GM21381 (cell line): Measurements from ENCODE around the gene PTGES.
"Not testable (repeated sequence)": the region's sequence is repeated elsewhere in the genome, so short reads cannot be mapped to it uniquely, and the experiment has no call there.

Experiments
- ATAC-seq: cut with Tn5 transposase; IDR thresholded peaks from one replicate; pipeline ENCODE4 v1.9.1; 2021; ENCODE audit warnings: mild to moderate bottlenecking, moderate library complexity; ENCODE audit not compliant: unreplicated experiment

Gene PTGES, protein sequence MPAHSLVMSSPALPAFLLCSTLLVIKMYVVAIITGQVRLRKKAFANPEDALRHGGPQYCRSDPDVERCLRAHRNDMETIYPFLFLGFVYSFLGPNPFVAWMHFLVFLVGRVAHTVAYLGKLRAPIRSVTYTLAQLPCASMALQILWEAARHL

DNA sequence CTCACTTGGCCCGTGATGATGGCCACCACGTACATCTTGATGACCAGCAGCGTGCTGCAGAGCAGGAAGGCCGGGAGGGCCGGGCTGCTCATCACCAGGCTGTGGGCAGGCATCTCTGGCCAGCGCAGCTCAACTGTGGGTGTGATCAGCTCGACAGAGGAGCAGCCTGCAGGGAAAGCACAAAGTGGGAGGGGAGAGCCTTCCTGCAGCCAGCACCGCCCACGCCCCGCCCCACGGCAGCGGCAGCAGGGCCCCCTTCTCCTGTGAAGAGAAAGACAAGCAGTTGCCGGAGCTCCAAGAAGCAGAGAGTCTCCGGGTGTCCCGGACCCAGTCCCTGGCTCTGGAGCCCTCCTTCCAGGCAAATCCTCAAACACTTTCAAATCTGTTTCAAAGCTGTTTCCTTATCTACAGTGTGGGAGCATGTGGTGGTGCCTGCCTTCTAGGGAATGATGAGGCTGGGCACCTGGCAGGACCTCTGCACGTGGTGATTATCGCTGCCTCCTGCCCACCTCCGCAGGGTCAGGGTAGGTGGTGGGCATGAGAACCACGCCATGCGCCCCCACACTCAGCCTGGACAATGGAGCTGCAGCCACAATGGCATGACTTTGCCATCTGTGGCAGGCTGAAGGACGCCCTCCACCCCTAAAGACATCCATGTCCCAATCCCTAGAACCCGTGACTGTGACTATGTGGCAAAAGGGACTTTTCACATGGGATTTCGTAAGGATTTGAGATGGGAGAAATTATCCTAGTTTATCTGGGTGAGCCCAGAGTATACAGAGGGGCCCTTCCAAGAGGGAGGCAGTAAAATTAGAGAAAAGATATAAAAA is at the start of gene PTGES:
PTGES (minus strand) TSS at position 143 of the 830 bp plus-strand sequence; CDS start at position 113, 30 bp downstream.
- ATAC-seq, result no peak

DNA sequence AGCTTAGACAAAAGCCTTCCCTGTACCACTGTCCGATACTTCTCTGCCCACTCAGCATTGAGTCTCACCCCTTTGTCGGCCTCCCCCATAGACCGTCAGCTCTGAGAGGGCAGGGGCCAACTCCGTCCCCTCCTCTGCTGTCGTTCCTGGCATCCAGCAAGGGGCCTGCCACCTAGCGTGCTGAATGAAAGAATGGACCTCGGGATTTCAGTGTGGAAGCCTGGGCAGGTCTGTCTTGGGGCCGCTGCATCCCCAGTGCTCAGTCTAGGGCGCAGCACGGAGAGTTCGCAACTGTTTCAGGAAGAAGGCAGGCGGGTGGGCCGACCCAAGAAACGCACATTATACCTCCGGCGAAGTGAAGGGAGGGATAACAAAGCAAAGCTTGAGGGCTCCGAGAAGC is 48.7 kb upstream of the PTGES start:
- ATAC-seq, result no peak

DNA sequence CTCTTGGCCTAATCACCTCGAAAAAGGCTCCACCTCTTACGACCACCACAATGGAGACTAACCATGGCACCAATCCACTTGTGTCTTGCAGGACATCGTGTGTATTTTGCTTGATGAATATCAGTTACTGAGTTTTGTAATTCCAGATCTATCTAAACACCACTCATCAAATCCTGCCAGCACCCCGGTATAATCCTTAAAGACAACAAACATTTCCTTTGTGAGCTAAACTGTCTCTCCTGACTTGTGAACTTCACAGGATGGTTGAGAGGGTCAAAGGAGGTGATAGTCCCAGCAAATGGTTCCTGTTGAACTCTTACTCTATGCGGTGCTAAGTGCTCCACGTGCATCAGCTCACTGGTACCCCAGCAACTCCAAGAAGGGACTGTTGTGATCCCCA is 46.1 kb upstream of the PTGES start:
- no peak for ATAC-seq

GRCh38 chr9:129796029-129796428 is 43.2 kb upstream of the PTGES start:
- ATAC-seq, result not testable (repeated sequence)

DNA sequence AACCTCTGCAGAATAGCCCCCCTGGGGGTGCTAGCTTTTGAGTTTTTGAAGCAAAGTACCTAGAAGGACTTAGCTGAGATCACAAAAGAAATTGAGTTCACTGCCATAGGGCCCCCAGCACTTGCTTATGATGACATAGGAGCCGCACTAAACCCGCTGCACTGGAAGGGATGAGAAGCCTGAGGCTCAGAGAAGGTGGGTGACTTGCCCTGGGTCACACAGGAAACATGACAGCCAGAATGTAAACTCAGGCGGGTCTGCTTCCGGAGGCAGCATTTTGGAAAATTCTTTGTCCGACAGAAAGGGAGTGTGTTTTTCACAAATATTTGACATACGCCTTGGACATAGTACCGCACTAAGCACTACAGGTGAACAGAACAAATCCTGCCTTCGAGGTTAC is 41.7 kb upstream of the PTGES start:
- no peak for ATAC-seq

GRCh38 chr9:129786481-129786880 is 33.6 kb upstream of the PTGES start:
- ATAC-seq, result no peak

DNA sequence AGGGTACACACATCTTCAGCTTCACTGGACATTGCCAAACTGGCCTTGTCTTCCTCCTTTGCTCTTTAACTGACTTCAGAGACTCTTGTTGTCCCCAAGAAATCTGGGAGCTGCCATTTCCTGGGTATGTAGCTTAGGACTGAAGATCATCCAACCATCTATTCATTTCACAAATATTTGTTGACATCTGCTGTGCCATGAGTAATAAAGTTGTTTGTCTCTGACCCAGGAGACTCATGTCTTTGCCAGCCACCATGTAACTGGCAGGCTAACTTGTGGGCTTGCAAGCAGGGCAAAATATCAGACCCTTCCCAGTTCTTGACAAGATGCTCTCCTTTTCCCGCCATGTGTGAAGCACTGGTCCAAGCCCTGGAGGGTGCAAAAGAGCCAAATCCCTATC is 33.0 kb upstream of the PTGES start:
- ATAC-seq, result no peak

GRCh38 chr9:129784970-129785369 is 32.1 kb upstream of the PTGES start:
- not testable (repeated sequence) for ATAC-seq

- ATAC-seq, result no peak
Measured at GRCh38 chr9:129783516-129784361, 30.9 kb upstream of the PTGES start.

DNA sequence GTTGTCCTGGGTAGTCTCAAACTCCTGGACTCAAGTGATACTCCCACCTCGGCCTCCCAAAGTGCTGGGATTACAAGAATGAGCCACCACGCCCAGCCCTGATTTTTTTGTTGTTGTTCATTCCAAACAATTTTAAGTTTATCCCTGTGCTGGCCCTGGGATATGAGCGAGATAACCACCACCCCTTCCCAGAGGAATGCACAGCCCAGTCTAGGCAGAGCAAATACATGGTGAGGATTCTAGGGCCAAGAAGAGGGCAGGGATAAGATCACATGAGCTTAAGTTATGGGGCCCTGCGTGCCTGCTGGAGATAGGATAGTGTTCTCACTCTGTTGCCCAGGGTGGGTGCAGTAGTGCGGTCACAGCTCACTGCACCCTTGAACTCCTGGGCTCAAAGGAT is 29.1 kb upstream of the PTGES start:
- ATAC-seq, result no peak

- ATAC-seq, result no peak
Measured at GRCh38 chr9:129781131-129781530, 28.3 kb upstream of the PTGES start.

GRCh38 chr9:129779560-129780190 is 26.8 kb upstream of the PTGES start:
- ATAC-seq, result no peak

DNA sequence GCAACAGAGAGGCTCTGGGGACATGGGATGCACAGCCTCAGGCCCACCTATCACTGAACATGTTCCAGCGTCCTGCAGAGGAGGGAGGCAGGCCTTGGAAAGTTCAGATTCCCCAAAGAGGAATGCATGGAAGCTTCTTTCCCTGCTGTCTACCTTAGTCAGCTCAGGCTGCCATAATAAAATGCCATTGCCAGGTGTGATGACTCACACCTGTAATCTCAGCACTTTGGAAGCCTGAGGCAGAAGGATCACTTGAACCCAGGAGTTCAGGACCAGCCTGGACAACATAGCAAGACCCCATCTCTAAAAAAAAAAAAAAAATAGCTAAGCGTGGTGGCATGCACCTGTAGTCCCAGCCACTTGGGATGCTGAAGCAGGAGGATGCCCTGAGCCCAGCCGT is 25.6 kb upstream of the PTGES start:
- ATAC-seq, result no peak

GRCh38 chr9:129777769-129778130 is 24.9 kb upstream of the PTGES start:
- no peak for ATAC-seq

DNA sequence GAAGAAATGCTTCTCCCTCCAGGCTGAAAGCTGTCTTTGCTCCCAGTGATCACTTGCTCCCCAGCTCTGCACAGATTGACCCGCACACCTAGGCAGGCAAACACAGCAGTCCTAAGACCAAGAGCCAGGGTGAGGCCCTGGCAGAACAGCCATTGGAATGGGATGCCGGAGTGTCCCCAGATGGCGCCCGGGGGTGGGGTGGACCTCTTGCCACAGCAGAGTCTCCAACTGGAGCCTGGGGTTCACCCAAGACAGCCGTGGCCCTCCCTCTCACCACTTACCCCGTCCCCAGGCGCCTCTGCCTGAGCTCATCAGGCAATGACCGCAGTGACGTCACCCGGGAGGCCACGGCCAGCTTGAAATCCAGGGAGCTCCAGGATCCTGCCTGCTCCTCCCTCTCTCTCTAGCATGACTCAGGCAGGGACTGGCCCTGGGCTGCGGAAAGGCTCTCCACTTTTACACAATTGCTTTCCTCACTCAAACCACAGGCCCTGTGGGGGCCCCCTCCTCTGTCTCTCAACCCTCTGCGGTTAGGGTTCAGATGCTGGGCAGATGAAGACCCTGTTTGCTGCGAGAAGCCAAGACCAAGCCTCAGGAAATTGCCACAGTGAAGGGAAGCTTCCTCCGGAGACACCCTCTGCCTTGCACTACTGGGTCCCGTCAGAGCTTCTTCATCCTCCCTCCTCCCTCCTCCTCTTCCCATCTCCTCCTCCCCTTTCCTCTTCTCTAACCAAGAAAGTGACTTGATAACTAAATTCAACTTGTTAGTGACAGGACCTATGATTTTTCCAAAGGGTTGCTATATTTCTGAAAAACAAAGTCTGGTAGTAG is 24.3 kb upstream of the PTGES start:
- no peak for ATAC-seq

DNA sequence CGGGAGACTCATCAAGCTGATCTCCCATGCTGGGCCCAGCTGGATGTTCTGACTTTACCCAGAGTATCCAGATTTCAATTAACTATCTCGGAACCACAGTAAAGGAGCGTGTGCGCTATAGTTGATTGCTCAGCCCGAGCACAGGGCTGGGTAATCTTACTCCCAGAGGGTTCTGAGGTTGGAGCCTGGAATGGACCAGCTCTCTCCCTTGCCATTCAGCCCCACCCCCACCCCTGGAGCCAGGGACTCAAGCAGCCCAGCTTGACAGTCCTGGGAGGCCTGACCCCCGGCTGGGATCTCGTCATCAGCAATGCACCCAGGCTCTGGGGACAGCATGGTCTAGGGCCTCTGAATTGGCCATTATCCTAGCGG is 23.7 kb upstream of the PTGES start:
- no peak for ATAC-seq

DNA sequence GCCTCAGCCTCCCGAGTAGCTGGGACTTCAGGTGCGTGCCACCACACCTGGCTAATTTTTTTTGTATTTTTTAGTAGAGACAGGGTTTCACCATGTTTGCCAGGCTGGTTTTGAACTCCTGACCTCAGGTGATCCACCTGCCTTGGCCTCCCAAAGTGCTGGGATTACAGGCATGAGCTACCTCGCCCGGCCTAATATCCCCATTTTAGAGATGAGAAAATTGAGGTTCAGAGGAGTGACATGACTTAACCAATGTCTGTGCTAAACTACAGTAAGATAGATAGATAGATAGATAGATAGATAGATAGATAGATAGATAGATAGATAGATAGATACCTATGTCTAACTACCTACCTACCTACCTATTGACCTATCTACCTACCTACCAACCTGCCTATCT is 23.3 kb upstream of the PTGES start:
- ATAC-seq, result not testable (repeated sequence)

DNA sequence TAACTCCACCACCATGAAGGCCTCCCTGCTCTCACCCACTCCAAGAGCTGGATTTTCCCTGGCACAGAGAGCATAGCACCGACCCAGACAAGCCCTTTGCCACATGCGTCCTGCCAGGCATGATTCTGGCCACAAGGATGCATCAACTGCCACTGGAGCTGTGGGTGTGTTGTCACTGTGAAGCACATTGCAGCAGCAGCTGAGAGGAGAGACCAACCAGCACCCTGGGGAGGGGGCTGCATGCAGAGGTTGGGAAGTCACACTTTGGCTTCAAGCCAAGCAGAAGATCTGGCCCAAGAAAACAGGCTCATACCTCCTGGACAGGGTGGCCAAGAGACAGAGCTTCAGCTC is 22.6 kb upstream of the PTGES start:
- ATAC-seq, result no peak

GRCh38 chr9:129774791-129775447 is 22.1 kb upstream of the PTGES start:
- no peak for ATAC-seq
